Dermis lymphatic vessel endothelial cell (primary cell): ENCODE data around the gene PRSS8. TPM values are rescaled to one million over a fixed set of nuclear protein-coding genes. Genes with fewer than 3 reads are reported as not detected.

Experiments
- total RNA-seq: library from RNA; depleted of rRNA; stranded (reverse); fragments of >200 nt; gene quantifications from 2 replicates; pipeline ENCODE4 v1.2.1, GENCODE V29; 2014

The PRSS8 gene
- total RNA-seq, result not detected in 2 replicates

DNA sequence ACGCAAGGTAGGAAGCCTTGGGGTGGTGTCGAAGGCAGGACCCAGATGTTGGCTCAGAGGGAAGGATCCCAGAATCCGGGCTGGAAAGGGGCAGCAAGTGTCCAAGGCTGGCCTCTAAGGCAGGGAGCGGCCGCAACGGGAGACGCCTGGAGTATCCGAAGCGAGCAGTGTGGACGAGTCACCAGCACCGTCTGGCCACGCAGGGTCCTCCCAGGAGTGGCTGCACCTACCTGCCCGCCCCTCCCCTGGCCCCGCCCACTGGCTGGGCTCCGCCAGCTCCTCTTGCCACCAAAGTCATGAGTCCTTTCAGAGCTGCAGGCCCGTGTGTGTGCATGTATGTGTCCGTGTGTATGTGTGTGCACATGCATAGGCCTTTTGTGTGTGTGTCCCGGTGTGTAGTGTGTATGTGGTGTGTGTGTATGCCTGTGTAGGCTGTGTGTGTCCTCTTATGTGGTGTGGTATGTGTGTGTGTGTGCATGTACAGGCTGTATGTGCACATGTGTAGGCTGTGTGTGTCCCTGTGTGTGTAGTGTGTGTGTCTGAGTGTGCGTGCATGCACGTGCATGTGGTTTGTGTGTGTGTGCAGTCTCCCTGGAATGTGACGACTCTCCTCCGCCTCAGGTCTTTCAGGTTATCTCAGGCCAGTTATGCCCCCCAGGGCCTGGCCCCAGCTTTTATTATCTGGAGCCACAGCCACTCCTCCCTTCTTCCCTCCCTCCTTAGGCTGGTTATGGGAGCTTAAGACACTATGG, at the start of gene PRSS8:
Gene PRSS8, minus strand, starts transcription at position 193 of the 752 bp plus-strand sequence. CDS start 229 bp downstream, outside the sequence.

DNA sequence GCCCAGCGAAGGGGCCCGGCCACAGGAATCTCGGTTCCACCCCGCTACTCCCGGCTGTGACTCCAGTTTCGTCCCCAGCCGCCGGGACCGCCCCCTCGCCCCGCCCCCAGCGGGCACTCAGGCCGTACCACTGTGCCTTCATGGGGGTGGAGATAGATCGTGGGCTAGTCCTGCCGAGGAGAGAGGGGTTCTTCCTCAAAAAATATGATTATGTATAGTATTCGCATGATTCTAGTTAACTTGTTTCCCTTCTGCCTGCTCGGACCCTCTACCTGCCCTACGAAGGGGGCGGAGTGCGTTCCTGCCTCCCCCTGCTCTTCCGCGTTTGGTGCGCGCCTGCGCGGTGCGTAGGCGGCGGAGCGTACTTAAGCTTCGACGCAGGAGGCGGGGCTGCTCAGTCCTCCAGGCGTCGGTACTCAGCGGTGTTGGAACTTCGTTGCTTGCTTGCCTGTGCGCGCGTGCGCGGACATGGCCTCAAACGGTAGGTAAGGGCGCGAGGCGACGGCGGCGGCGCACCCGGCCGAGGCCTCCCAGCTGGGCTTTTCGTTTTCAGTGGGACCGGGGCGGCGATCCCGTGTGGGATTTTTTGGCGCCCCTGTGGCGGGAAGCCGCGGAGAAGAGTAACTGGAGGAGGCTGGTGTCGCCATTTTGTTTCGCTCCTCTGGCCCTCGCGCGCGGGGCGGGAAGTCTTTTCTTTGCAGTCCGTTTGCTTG, 44.4 kb upstream of the PRSS8 start, which contains the start of gene FUS:
Gene FUS, plus strand, starts transcription at position 393 of the 713 bp plus-strand sequence. Its CDS starts 76 bp downstream, at position 469.

DNA sequence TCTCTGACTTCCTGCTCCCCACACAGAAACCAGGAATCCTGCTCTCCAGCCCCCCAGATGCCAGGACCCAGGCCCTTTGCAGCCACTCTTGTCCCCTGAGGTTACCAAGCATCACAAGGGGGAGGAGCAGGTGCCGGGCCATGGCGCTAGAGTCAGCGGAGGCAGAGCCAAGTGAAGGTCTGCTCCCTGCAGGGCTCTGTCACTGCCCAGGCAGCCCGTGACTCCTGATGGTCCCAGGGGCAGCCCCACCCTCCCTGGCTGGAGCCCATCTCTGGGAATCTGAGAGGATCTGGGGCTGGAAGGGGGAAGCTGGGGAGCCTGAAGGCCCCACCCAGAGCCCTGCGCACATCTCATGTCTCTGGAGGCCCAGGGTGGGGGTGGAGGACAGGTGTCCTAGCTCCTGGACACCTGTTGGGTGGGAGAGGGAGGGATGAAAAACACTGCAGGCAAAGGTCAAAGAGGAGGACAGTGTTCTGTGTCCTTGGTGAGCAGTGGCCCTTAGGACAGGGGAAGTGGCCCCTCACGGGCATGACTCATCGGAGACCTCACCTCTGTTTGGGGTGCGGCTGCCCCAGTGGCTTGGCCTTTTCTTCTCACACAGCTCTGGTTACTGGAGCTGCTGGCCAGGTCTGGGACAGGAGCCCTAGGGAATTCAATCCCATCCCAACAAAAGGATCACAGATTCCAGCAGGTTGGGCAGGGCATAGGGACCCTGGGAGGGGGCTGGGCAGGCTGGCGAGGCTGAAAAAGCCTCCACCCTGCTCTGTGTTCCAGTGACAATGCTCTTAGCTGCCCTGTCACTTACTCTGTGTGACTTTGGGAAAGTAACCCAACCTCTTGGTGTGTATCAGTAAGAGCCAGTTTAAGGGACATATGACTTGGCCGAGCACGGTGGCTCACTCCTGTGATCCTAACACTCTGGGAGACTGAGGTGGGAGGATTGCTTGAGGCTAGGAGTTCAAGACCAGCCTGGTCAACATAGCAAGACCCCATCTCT, 14.7 kb upstream of the PRSS8 start, which contains the start of gene PRSS36:
Gene PRSS36, minus strand, starts transcription at position 173 of the 997 bp plus-strand sequence. Its CDS starts 31 bp downstream, at position 142.

DNA sequence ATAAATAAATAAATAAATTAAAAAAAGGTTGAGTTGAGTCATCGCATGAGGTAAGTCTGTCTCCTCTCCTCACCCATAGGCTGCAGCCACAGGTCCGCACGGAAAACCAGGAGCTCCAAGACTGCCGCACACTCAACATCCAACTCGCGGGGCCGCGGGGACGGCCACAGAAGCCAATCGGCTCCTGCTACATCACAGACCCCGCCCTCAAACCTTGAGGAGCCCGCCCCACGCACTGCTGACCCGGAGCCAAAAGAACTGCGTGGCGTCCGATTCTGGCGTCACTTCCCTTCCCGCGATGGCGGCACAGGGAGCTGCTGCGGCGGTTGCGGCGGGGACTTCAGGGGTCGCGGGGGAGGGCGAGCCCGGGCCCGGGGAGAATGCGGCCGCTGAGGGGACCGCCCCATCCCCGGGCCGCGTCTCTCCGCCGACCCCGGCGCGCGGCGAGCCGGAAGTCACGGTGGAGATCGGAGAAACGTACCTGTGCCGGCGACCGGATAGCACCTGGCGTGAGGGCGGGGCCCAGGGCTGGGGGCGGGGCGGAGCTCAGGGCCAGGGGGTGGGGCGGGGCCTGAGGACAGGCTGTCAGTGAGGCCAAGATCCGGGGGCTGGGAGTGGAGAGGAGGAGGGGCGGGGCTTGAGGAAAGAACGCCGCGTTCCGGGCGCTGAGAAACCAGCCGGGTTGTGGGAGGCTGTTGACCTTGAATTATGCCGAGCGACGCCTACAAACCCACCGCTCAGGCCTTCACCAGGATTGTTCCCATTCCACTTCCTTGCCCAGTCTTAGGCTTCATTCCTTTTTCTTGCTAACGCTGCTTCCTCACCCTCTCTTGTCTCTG, 17.9 kb downstream of the PRSS8 start, which contains the start of gene KAT8:
Gene KAT8, plus strand, starts transcription at position 281 of the 839 bp plus-strand sequence. Its CDS starts 18 bp downstream, at position 299.

DNA sequence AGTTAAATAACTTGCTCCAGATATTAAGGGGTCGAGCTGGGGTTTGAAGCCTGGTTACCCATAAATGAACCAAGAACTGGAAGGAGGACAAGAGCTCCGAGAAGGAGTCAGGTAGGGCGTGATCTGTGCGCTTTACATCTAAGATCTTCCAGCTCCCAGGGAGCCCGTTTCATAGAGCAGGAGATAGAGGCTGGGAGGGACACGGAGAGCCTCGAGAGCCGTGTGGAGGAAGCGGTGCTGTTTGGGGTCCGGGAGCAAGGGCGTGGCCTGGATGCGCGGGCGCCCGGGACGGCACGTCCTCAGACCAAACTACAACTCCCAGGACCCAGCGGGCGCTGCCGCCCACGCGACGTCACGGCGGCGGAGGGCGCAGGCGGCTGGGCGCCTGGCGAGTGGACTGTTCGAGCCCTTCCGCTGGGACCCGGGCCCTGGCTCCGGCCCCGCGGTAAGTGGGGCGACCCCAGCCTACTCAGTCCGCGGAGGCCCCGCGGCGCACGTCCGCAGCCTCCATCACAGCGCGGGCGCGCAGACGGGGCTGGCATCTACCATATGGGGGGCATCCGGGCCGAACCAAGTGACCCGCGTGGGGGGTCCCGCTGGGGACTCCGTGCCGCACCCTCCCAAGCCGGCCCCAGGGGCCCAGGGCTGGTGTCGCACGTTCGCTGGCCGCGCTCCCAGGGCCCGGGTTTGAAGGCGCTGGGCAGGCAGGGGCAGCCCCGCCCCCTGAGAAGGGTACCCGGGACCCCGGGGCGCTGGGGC, 27.3 kb downstream of the PRSS8 start, which contains the start of gene BCKDK:
Gene BCKDK, plus strand, starts transcription at position 352 of the 759 bp plus-strand sequence. CDS start 838 bp downstream, outside the sequence.

DNA sequence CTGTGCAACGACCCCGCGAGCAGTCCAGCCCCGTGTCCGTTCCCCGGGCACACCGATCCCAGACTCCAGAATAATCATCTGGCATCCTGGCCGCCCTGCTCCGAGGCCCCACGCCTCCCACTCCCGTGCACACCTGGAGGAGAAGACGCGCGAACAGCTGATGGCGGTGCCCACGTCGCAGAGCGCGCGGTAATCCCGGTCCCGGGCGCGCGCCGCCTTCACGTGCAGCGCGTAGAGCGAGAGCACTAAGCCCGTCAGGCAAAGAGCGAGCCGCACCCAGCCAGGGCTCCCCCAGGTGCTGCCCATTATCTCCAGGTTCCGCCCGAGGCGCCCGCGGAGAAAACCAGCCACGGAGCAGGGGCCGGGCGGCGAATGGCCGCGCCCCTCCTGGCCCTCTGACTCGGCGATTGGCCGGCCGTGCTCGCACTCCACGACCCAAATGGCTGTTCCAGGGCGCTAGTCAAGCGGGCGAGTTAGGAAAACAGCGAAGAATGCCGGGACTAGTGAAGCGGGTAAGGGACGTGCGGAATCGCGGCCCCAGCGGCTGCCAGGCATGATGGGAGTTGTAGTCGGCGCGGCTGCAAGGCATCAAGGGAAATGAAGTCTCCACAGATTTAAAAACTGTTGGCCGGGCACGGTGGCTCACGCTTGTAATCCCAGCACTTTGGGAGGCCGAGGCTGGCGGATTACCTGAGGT, 41.0 kb downstream of the PRSS8 start, which contains the start of gene VKORC1:
Gene VKORC1, minus strand, starts transcription at position 374 of the 697 bp plus-strand sequence. Its CDS starts 68 bp downstream, at position 306.

DNA sequence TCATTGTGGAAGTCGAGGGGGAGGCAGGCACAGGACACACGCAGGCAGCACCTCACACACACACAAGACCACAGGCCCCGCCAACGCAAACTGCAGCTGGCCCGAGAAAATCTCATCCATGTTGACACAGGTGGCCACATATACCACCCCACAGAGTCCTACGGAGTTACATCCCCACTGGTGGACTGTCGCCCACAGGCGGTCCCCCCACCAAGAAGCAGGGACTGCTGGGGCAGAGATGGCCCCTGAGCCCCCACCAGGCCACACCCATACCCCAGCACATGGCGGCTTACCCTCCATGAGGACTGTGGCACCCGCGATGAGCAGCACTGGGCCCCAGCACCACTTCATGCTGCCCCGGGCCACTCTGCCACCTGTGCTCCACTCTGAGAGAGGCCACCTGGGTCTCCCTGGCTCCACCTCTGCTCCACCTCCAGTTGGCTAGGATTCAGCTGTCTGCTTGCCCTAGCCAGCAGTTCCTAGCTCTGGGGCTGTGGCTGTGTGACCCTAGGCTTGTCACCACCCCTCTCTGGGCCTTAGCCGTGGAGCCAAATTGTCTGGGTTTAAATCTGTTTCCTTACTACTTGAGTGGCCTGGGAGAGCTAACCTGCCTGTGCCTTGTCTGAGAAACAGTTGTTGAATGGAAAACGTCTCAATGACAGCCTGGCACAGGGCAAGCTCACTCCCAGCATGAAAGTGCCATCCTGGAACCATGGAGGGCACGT, 46.9 kb downstream of the PRSS8 start, which contains the start of gene PRSS53:
Gene PRSS53, minus strand, starts transcription at position 485 of the 725 bp plus-strand sequence. Its CDS starts 134 bp downstream, at position 351.

Other genes with a start within 250 kb of the PRSS8 start
- gene BCL7C, start 241.7 kb downstream of the PRSS8 start, total RNA-seq, result 56.3 and 76.8 TPM in 2 replicates
- 0.09 and 0.33 TPM in 2 replicates for gene CTF1, start 239.1 kb downstream of the PRSS8 start, total RNA-seq
- gene FBXL19, start 212.2 kb downstream of the PRSS8 start, total RNA-seq, result 10.7 and 16.6 TPM in 2 replicates
- gene ORAI3, start 186.7 kb downstream of the PRSS8 start, total RNA-seq, result 30.0 and 32.7 TPM in 2 replicates
- 1.9 and 2.1 TPM in 2 replicates for gene SETD1A, start 178.0 kb downstream of the PRSS8 start, total RNA-seq
- gene HSD3B7, start 150.5 kb downstream of the PRSS8 start, total RNA-seq, result 20.3 and 28.2 TPM in 2 replicates
- gene STX1B, start 125.1 kb downstream of the PRSS8 start, total RNA-seq, result 0.34 and 0.76 TPM in 2 replicates
- gene STX4, start 102.2 kb downstream of the PRSS8 start, total RNA-seq, result 19.9 and 22.8 TPM in 2 replicates
- 4.9 and 5.2 TPM in 2 replicates for gene ZNF668, start 61.5 kb downstream of the PRSS8 start, total RNA-seq
- 11.3 and 11.7 TPM in 2 replicates for gene ZNF646, start 61.3 kb downstream of the PRSS8 start, total RNA-seq
- 0.33 and 0.43 TPM in 2 replicates for gene PRSS53, start 46.8 kb downstream of the PRSS8 start, total RNA-seq
- gene VKORC1, start 40.9 kb downstream of the PRSS8 start, total RNA-seq, result 55.5 and 61.9 TPM in 2 replicates
- 9.2 and 9.5 TPM in 2 replicates for gene BCKDK, start 27.3 kb downstream of the PRSS8 start, total RNA-seq
- 42.3 and 42.9 TPM in 2 replicates for gene KAT8, start 18.1 kb downstream of the PRSS8 start, total RNA-seq
- gene PRSS36, start 14.3 kb upstream of the PRSS8 start, total RNA-seq, result 0.26 and 0.87 TPM in 2 replicates
- gene FUS, start 44.4 kb upstream of the PRSS8 start, total RNA-seq, result 32.1 and 33.1 TPM in 2 replicates
- gene PYCARD, start 67.0 kb upstream of the PRSS8 start, total RNA-seq, result 66.0 and 80.8 TPM in 2 replicates
- not detected in 2 replicates for gene TRIM72, start 78.4 kb upstream of the PRSS8 start, total RNA-seq
- not detected in 2 replicates for gene PYDC1, start 81.4 kb upstream of the PRSS8 start, total RNA-seq
- gene ITGAM, start 124.2 kb upstream of the PRSS8 start, total RNA-seq, result not detected in 2 replicates
- gene ITGAX, start 219.4 kb upstream of the PRSS8 start, total RNA-seq, result 0.34 TPM in 1 of 2 replicates, not detected in the other